HepG2 (cell line): ENCODE data around the gene AHNAK. TPM values are rescaled to one million over a fixed set of nuclear protein-coding genes. Genes with fewer than 3 reads are reported as not detected.

ENCODE experiments used
- ARNT2 ChIP-seq: sonication (generic); formaldehyde crosslinking; IDR thresholded peaks from 2 replicates; pipeline ENCODE4 v1.8.0; 2022; ENCODE audit warnings: mild to moderate bottlenecking, low read depth, missing genetic modification reagents, moderate library complexity
- DR1 ChIP-seq: sonication (generic); formaldehyde crosslinking; IDR thresholded peaks from 2 replicates; pipeline ENCODE4 v1.8.0; 2021; ENCODE audit warnings: mild to moderate bottlenecking, missing genetic modification reagents, inconsistent platforms
- FOXK1 ChIP-seq: sonication (generic); formaldehyde crosslinking; IDR thresholded peaks from 2 replicates; pipeline ENCODE4 v1.4.0; 2020; ENCODE audit warnings: low read depth, missing genetic modification reagents, borderline replicate concordance
- NFYB ChIP-seq: sonication (generic); formaldehyde crosslinking; IDR thresholded peaks from 2 replicates; pipeline ENCODE4 v1.4.0; 2020; ENCODE audit warnings: missing genetic modification reagents
- NR2F6 ChIP-seq, 2 experiments: IDR thresholded peaks; 2 replicates each; pipeline ENCODE4 v1.6.1; 2016; ENCODE audit warnings: antibody characterized with exemption in 1 of 2, mild to moderate bottlenecking in 1 of 2
- ONECUT2 ChIP-seq: sonication (generic); formaldehyde crosslinking; IDR thresholded peaks from 2 replicates; pipeline ENCODE4 v1.4.0; 2020; ENCODE audit warnings: missing genetic modification reagents
- PHB2 ChIP-seq: fragments of 450-650 bp; IDR thresholded peaks from 2 replicates; pipeline ENCODE4 v1.6.1; 2018; ENCODE audit not compliant: partially characterized antibody
- PHF8 ChIP-seq: sonication (generic); formaldehyde crosslinking; IDR thresholded peaks from 2 replicates; pipeline ENCODE4 v1.5.0; 2020; ENCODE audit warnings: missing genetic modification reagents
- POLR2AphosphoS5 ChIP-seq: IDR thresholded peaks from 2 replicates; pipeline ENCODE4 v1.6.1; 2012; ENCODE audit warnings: low read depth, low read length
- SMC3 ChIP-seq: IDR thresholded peaks from 2 replicates; pipeline ENCODE4 v1.6.1; 2011; ENCODE audit warnings: low read length, improper control_type of control experiment
- THAP11 ChIP-seq: IDR thresholded peaks from 2 replicates; pipeline ENCODE4 v1.6.1; 2016; ENCODE audit warnings: missing biosample characterization, missing genetic modification reagents
- THAP9 ChIP-seq: sonication (generic); formaldehyde crosslinking; IDR thresholded peaks from 2 replicates; pipeline ENCODE4; 2020; ENCODE audit warnings: missing genetic modification reagents, mild to moderate bottlenecking, borderline replicate concordance
- ZBTB25 ChIP-seq: IDR thresholded peaks from 2 replicates; pipeline ENCODE4 v1.6.1; 2018; ENCODE audit warnings: missing genetic modification reagents
- ZMAT3 ChIP-seq: sonication (generic); formaldehyde crosslinking; conservative IDR thresholded peaks from 2 replicates; pipeline ENCODE4 v1.7.0; 2021; ENCODE audit warnings: missing genetic modification reagents
- ZNF143 ChIP-seq: sonication (generic); formaldehyde crosslinking; IDR thresholded peaks from 2 replicates; pipeline ENCODE4 v1.4.0; 2020; ENCODE audit warnings: missing genetic modification reagents
- ZNF234 ChIP-seq: sonication (generic); formaldehyde crosslinking; conservative IDR thresholded peaks from 2 replicates; pipeline ENCODE4 v1.5.1; 2020; ENCODE audit warnings: mild to moderate bottlenecking, missing genetic modification reagents
- ZNF646 ChIP-seq: sonication (generic); formaldehyde crosslinking; IDR thresholded peaks from 2 replicates; pipeline ENCODE4 v1.9.0; 2021; ENCODE audit warnings: mild to moderate bottlenecking, missing genetic modification reagents
- ZNF891 ChIP-seq: sonication (generic); formaldehyde crosslinking; IDR thresholded peaks from 2 replicates; pipeline ENCODE4 v1.5.0; 2020; ENCODE audit warnings: mild to moderate bottlenecking, missing genetic modification reagents
- ZSCAN30 ChIP-seq: sonication (generic); formaldehyde crosslinking; IDR thresholded peaks from 2 replicates; pipeline ENCODE4 v1.5.0; 2020; ENCODE audit warnings: mild to moderate bottlenecking, missing genetic modification reagents
- polyA plus RNA-seq, 8 experiments: library from polyadenylated mRNA; depleted of rRNA in 3 of 8; stranded (reverse) in 7 of 8; unstranded in 1 of 8; fragments of >200 nt; fragmentation: Illumina TruSeq in 4 of 8; extraction: Trizol in 4 of 8; gene quantifications; 2 replicates each; pipeline versions ENCODE4 v1.2.1 to v1.2.3, GENCODE V29; 2011 to 2016; ENCODE audit warnings: low read depth in 4 of 8, missing spikeins in 1 of 8, mixed read lengths in 1 of 8; ENCODE audit not compliant: insufficient read depth in 1 of 8
- total RNA-seq, 5 experiments: library from RNA; depleted of rRNA; stranded (reverse); fragments of >200 nt; fragmentation: Illumina TruSeq; extraction: Trizol; gene quantifications; 2 replicates each; pipeline ENCODE4 v1.2.3, GENCODE V29; 2016; ENCODE audit warnings: low read depth in 1 of 5

AHNAK gene
- total and polyA plus RNA-seq, 2 of the 13 experiments (the other 11 are each of a cell fraction or from before 2014, with no cell fraction given), result 23.4 to 25.0 TPM

GRCh38 chr11:62501432-62501891, 45.1 kb downstream of the AHNAK start (continued):
- TF ChIP-seq ZNF646 (CRISPR knock-in tag) (no peak), PHF8 (CRISPR knock-in tag) (no peak), FOXK1 (CRISPR knock-in tag) (no peak), DR1 (CRISPR knock-in tag) (no peak), NFYB (no peak), ZNF234 (CRISPR knock-in tag) (no peak), ZSCAN30 (CRISPR knock-in tag) (no peak), ZMAT3 (CRISPR knock-in tag) (no peak), ONECUT2 (no peak), THAP9 (CRISPR knock-in tag) (no peak), ZNF891 (no peak), POLR2AphosphoS5 (no peak), ZBTB25 (CRISPR knock-in tag) (no peak), THAP11 (CRISPR knock-in tag) (no peak), PHB2 (no peak), ARNT2 (no peak), NR2F6 (IDR thresholded peaks at IDR 0.05) (no peak), NR2F6 (CRISPR knock-in tag; IDR thresholded peaks at IDR 0.05) (no peak), SMC3 (no peak), ZNF143 (CRISPR knock-in tag) (no peak)
